ACC112 (cell line): ENCODE measurements around the gene RYR2.
"Not testable (repeated sequence)": the region's sequence is repeated elsewhere in the genome, so short reads cannot be mapped to it uniquely, and the experiment has no call there.

Experiments used
- H2AFZ ChIP-seq: fragments of 200-600 bp; sonication (generic); one replicate; pipeline ENCODE4 v1.6.0; 2017; ENCODE audit warnings: antibody characterized with exemption, low read length; ENCODE audit not compliant: unreplicated experiment
- H3K27ac ChIP-seq: fragments of 200-600 bp; sonication (generic); 2 replicates; pipeline ENCODE4 v1.5.1; 2014; ENCODE audit warnings: low read depth, mild to moderate bottlenecking, antibody characterized with exemption, low read length, moderate library complexity
- H3K27me3 ChIP-seq: fragments of 200-600 bp; sonication (generic); 2 replicates; pipeline ENCODE4 v1.6.1; 2014; ENCODE audit warnings: mild to moderate bottlenecking, antibody characterized with exemption, low read length, moderate library complexity, mixed read lengths; ENCODE audit not compliant: insufficient read depth
- H3K36me3 ChIP-seq: fragments of 200-600 bp; sonication (generic); 2 replicates; pipeline ENCODE4 v1.6.1; 2016; ENCODE audit warnings: mild to moderate bottlenecking, antibody characterized with exemption, low read length, moderate library complexity, mixed read lengths; ENCODE audit not compliant: insufficient read depth
- H3K4me1 ChIP-seq: fragments of 200-600 bp; sonication (generic); one replicate; pipeline ENCODE4 v1.6.1; 2016; ENCODE audit warnings: low read length, mixed read lengths; ENCODE audit not compliant: insufficient read depth, unreplicated experiment, control insufficient read depth
- H3K4me3 ChIP-seq: fragments of 200-600 bp; sonication (generic); 2 replicates; pipeline ENCODE4 v1.5.1; 2014; ENCODE audit warnings: mild to moderate bottlenecking, low read depth, low read length
- H3K79me2 ChIP-seq: fragments of 200-600 bp; sonication (generic); one replicate; pipeline ENCODE4 v1.6.0; 2016; ENCODE audit warnings: low read length; ENCODE audit not compliant: control insufficient read depth, unreplicated experiment, insufficient read depth

RYR2 gene

DNA sequence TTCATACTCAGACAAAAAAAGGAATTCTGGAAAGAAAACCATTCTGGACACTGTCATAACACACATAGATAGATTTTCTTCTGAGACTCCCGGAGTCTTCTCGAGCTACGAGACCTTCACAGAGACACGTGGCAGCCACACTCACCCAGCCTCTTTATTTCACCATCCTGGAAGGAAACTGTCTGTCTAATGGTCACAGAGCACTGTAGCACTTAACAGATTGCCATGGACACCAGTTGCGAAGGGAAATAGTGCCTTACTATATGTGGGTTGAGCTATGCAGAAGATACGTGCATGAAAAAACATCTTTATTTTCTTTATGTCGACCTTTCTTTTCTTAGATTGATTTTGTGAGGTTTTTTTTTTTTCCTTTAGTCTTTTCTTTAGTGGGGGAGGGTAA, 790.9 kb downstream of the RYR2 start:
- no peaks in the 10 kb centered on the region for H3K4me1 ChIP-seq
- no peak overlapping the region for H2AFZ ChIP-seq
- H3K79me2 ChIP-seq = no peaks in the 10 kb centered on the region
- H3K4me3 ChIP-seq = no peak overlapping the region
- peaks cover 17% of the 10 kb centered on the region; the same call in 1 of the 2 replicates for H3K27me3 ChIP-seq
- H3K27ac ChIP-seq = no peak overlapping the region
- no peaks in the 10 kb centered on the region for H3K36me3 ChIP-seq

DNA sequence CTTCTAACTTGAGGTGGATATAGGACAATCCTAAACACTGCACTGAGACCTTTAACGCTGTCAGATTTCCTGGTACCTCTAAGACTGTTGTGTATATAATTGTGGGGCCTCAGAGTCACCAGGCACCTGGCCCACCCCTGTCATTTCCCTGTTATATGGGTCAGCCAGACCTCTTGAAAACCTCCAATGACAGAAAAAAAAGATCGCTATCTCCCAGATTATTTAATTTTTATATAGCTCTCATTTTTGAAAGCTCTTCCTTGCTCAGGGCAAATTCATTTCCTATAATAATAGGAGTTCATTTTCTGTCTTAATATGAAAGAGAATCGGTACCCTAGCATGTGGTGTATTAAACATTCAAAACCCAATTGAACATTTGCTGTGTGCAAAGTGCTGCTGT, 792.1 kb downstream of the RYR2 start:
- Histone ChIP-seq H3K79me2 (no peaks in the 10 kb centered on the region), H3K4me3 (no peak overlapping the region), H3K4me1 (no peaks in the 10 kb centered on the region), H3K36me3 (no peaks in the 10 kb centered on the region), H2AFZ (no peak overlapping the region), H3K27ac (no peak overlapping the region), H3K27me3 (peaks cover 17% of the 10 kb centered on the region; the same call in 1 of the 2 replicates)

DNA sequence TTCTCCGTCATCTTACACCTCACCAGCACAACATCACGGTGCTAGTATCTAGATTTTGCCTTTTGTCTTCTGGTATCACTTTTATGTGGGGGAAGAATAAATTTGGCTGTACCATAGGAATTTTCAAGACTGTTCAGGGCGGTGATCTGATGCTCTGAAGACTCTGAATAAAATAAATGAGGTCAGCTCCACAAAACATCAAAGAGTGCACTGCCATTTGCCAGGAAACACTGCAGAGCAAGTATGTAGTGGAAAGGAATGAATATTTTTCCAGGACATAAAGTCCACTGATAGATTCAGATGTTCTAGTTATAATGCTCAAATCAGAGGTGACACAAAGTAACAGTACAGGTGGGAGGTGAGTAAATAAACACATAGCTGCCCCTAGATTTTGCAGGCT, 792.5 kb downstream of the RYR2 start:
- H3K27me3 ChIP-seq = peaks cover 17% of the 10 kb centered on the region; the same call in 1 of the 2 replicates
- no peaks in the 10 kb centered on the region for H3K79me2 ChIP-seq
- no peaks in the 10 kb centered on the region for H3K4me1 ChIP-seq
- no peaks in the 10 kb centered on the region for H3K36me3 ChIP-seq
- H3K27ac ChIP-seq = no peak overlapping the region
- H3K4me3 ChIP-seq = no peak overlapping the region
- no peak overlapping the region for H2AFZ ChIP-seq

DNA sequence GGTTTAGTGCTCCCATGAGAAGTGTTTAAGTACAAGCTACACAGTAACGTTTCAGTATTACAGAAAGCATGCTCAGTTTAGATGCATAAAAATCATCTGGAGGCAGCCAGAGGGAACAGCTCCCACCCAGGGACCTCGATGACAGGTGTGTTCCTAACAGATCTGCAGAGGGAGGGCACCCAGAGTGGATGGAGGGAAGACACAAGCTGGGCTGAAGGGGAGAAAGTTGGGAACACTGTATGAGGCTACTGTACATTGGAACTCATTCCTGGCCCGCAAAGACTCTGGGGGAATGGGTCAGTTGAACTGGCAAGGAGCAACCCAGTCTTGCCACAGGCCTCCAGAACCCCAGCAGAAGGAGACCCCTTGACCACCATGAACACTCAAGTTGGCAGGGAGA, 796.3 kb downstream of the RYR2 start:
- peaks cover 3% of the 10 kb centered on the region; the same call in 1 of the 2 replicates for H3K27me3 ChIP-seq
- no peaks in the 10 kb centered on the region for H3K4me1 ChIP-seq
- H3K36me3 ChIP-seq = no peaks in the 10 kb centered on the region
- H3K4me3 ChIP-seq = no peak overlapping the region
- H2AFZ ChIP-seq = no peak overlapping the region
- H3K27ac ChIP-seq = no peak overlapping the region
- no peaks in the 10 kb centered on the region for H3K79me2 ChIP-seq

DNA sequence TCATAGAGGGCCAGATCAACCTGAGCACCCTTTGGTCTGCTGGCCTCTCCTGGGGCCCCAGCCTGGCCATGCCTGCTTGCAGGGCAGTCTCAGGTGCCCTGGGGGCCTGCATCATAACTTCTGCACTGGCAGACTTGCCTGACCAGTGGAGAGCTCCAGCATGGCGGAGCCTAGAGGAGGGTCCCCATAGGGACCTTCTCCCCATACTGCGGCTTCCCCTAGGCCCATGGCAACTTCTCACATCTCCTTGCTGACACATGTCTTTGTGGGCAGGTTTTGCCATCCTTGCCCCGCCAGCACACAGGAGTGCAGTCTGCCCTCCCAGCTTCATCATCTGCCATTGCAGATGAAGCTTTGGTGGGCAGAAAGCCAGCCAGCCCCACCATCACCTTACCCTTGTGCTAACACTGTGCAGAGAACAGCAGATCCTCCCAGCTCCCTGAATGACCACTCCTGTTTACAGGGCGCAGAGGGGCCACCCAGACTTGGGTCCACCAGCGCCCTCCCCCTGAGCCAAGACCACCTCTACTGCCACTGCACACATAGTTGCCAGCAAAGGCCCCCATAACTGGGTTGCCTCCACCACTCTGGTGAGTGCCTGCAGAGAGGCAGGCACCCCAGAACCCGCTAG, 797.0 kb downstream of the RYR2 start:
- H3K79me2 ChIP-seq = no peaks in the 10 kb centered on the region
- no peaks in the 10 kb centered on the region for H3K36me3 ChIP-seq
- H3K27me3 ChIP-seq = peaks cover 3% of the 10 kb centered on the region; the same call in 1 of the 2 replicates
- no peak overlapping the region for H2AFZ ChIP-seq
- no peak overlapping the region for H3K27ac ChIP-seq
- no peak overlapping the region for H3K4me3 ChIP-seq
- H3K4me1 ChIP-seq = no peaks in the 10 kb centered on the region

DNA sequence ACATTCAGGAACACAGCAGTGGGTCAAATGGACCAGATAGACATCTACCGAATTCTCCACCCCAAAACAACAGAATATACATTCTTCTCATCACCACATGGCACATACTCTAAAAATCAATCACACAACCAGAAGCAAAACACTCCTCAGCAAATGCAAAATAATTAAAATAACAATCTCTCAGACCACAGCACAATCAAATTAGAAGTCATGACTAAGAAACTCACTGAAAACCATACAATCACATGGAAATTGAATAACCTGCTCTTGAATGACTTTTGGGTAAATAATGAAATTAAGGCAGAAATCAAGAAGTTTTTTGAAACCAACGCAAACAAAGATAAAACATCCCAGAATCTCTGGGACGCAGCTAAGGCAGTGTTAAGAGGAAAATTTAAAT, 799.5 kb downstream of the RYR2 start:
- Histone ChIP-seq H3K79me2 (no peaks in the 10 kb centered on the region), H3K27me3 (peaks cover 5% of the 10 kb centered on the region), H3K36me3 (no peaks in the 10 kb centered on the region), H3K4me3 (no peak overlapping the region), H3K4me1 (no peaks in the 10 kb centered on the region), H3K27ac (no peak overlapping the region), H2AFZ (no peak overlapping the region)

DNA sequence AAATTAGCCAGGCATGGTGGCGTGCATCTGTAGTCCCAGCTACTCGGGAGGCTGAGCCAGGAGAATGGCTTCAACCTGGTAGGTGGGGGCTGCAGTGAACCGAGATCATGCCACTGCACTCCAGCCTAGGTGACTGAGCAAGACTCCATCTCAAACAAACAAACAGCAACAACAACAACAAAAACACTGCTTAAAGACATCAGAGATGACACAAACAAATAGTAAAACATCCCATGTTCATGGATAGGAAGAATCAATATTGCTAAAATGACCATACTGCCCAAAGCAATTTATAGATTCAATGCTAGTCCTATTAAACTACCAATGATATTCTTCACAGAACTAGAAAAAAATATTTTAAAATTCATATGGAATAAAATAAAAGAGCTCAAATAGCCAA, 801.5 kb downstream of the RYR2 start:
- H3K4me3 ChIP-seq, H3K27me3 ChIP-seq, H3K79me2 ChIP-seq, H3K4me1 ChIP-seq, H2AFZ ChIP-seq, H3K36me3 ChIP-seq, H3K27ac ChIP-seq: not testable (repeated sequence)

DNA sequence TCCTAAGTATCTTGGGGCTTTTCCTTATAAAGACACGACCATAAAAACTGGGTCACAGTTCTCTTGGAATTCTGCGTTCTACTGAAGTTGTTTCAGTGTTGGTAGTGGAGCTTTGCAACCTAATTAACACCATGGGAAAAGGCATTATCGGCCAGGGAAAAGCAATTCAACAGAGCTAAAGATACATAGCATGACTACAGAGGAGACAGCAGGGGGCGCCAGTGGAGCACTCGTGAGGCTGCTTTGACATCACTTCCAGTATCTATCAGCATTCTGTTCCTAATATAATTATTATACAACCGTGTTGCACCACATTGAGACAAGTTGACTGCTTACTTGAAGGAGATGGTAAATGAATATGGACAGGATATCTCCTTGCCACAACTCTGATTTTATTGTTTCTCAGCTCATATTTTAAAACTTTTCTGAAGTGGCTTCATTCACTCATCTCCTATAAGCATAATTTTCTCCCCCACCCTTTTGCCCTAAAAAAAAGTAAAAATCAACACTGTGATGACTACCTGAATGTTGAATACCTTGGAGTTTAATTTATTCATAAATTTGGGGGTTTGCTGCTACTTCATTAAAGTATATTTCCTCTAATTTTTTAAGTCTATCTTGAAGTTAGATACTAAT, 809.3 kb downstream of the RYR2 start:
- Histone ChIP-seq H2AFZ (no peak overlapping the region), H3K36me3 (no peaks in the 10 kb centered on the region), H3K4me3 (no peak overlapping the region), H3K79me2 (no peaks in the 10 kb centered on the region), H3K4me1 (no peaks in the 10 kb centered on the region), H3K27me3 (peaks cover 5% of the 10 kb centered on the region; the same call in 1 of the 2 replicates), H3K27ac (no peak overlapping the region)

DNA sequence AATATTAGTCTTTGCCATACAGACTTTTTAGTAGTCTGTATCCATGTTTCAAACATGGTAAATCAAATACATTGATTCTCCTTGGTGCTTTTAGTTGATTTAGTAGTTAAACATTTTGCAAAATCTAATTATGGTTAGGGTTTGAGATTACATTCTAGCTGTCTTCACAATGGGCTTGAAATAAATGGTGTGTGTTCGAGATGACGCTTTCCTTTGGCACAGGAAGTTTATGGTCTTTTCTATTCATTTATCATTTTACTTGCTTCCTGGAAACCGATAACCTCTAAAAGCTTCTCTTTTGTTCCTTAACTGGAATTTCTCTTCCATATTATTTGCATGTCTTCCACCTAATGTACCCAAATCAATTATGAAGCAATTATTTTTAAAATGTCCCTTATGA, 810.4 kb downstream of the RYR2 start:
- H3K27me3 ChIP-seq = peaks cover 5% of the 10 kb centered on the region; the same call in 1 of the 2 replicates
- H3K27ac ChIP-seq = no peak overlapping the region
- H3K4me1 ChIP-seq = no peaks in the 10 kb centered on the region
- H3K79me2 ChIP-seq = no peaks in the 10 kb centered on the region
- no peak overlapping the region for H2AFZ ChIP-seq
- no peak overlapping the region for H3K4me3 ChIP-seq
- no peaks in the 10 kb centered on the region for H3K36me3 ChIP-seq

DNA sequence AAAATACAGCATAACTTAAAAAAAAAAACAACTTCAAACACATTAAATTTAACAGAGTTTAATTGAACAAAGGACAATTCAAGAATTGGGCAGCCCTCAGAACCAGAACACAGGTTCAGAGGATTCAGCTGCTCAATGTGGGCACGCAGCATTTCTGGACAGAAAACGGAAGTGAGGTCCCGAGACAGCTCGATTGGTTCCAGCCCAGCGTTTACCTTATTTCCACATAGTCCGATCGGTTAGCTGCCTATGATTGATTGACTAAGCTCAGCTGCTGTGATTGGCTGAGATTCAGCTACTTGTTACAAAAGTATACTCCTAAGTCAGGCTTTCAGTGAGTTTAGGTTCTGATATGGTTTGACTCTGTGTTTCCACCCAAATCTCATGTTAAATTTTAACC, 815.5 kb downstream of the RYR2 start:
- Histone ChIP-seq H3K27me3 (no peaks in the 10 kb centered on the region), H2AFZ (no peak overlapping the region), H3K36me3 (no peaks in the 10 kb centered on the region), H3K4me1 (no peaks in the 10 kb centered on the region), H3K4me3 (no peak overlapping the region), H3K27ac (no peak overlapping the region), H3K79me2 (no peaks in the 10 kb centered on the region)

DNA sequence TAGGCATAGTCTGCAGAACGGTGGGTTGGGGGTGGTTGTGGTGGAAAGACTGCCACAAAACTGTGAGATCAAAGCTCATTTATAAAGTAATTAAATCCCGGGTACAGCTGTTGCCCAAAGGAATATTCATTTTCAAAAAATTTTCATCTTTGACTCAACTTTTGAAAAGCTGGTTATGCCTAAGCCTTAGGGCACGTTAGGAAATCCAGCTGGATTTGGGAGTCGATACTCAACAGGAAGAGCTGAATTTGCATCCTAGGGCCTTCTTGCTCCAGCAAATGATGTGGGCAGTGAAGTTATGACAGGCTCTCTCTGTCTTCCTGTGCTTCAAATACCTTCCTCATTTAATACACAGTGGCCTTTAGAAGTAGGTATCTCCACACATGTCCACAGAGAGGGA, 817.0 kb downstream of the RYR2 start:
- Histone ChIP-seq H3K27ac (no peak overlapping the region), H3K4me1 (no peaks in the 10 kb centered on the region), H3K27me3 (no peaks in the 10 kb centered on the region), H2AFZ (no peak overlapping the region), H3K4me3 (no peak overlapping the region), H3K36me3 (no peaks in the 10 kb centered on the region), H3K79me2 (no peaks in the 10 kb centered on the region)
